HG03442 (cell line): Measurements from ENCODE around the gene TERC.
"Not testable (repeated sequence)": the region's sequence is repeated elsewhere in the genome, so short reads cannot be mapped to it uniquely, and the experiment has no call there.

Experiments used
- ATAC-seq: cut with Tn5 transposase; IDR thresholded peaks from one replicate; pipeline ENCODE4 v1.9.1; 2021; ENCODE audit warnings: mild to moderate bottlenecking, moderate library complexity; ENCODE audit not compliant: unreplicated experiment

TERC gene

DNA sequence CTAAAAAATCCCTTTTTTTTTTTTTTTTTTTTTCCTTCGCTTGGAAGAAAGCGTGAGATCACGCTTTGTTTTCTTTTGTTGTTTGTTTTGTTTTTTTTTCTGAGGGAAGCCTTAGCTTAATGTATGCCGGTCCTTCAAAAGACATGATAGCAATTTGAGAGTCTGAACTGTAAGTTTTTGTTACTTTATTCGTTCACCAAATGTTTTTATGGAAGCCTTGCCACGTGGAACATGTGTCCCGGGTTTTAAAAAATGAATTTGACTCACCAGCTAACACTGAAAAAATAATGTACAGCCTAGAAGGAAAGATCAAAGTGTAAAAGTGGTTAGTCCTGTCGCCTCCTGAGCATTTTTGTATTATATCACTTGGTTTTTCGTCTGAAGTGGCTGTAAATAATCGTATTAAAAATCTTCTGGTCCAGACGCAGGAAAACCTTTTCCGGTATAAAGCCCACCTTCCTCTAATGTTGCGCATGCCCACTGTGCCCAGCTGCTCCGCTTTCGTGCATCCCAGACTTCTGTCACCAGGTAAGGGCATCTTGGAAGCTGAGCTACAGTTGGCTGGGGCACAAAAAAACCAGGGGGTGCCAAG, 7.5 kb upstream of the TERC start:
- peak; percentile 9 for ATAC-seq

DNA sequence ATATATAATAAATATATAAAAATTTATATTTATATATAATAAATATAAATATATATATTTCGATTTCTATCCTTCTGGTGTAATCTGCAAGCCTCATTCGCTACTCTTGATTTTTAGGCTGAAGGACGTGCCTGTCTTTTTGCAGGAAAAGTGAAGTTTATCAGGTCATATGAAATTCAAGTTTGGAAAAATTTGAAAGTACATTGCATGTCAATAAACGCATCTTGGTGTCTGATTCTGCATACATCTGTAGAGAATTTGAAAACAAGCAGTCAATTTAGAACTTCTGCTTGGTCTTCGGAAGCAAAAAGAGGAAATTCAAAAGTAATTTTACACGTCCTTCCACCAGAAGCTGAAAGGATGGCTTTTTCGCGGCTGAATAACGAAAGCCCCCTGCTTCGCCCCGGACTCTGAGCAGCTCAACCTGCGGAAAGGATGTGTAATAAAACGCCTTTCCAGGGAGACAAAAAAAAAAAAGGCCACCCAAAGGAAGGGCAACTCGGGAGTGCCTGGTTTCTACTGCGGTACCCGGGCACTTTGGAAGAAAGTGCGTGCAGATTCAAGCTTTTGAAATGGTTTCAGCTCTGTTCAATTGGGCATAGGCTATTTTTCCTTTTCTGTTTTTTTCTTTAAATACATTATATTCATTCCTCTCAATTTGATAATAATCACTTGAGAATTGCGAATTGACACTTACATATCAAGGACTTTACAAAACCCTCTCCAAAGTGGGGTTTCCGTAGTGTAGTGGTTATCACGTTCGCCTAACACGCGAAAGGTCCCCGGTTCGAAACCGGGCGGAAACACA, 6.8 kb upstream of the TERC start:
- no peak for ATAC-seq

DNA sequence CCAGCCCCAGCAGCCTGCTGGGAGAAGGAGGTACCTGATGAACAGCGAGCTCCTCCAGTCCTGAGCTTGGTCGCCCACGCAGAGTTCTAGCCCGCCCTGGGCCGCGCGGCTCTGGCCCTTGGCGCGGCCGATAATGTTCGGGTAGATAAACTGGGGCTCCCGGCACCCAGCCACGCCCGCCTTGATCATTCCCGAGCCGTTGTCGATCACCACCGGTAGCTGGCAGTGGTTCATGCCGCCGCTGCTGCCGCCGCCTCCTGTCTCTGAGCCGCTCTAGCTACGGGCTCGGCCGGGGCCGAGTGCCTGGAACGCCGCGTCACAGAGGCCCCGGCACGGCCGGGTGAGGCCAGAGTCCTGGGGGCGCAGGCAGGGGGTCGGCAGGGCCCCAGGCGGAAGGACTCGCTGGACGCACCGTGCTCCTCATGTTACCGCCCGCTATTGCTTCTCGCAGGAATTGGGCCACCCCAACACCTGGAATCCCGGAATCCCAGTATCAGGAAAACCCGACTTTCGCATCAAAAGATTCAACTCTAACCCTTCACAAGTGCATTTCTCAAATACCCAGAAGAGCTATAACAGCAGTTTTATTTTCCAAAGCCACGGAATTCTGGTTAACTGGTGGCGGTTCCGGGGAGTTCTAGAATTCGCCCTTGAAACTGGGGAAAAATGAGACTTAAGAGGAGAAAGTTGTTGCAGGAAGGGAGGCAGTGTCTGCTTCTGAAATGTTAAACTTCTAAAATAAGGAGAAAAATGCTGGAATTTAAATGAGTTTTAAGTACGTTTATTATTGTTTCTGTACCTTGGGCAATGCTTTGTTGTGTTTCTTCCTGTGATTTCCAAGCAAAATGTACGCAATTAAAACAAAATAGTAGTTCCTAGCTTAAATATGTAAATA, 4.7 kb upstream of the TERC start, which contains the start of gene ACTRT3:
Gene ACTRT3 (minus strand): TSS at position 275 of the 895 bp plus-strand sequence. CDS start 41 bp downstream, at position 234.
- ATAC-seq = peak; percentile 28

DNA sequence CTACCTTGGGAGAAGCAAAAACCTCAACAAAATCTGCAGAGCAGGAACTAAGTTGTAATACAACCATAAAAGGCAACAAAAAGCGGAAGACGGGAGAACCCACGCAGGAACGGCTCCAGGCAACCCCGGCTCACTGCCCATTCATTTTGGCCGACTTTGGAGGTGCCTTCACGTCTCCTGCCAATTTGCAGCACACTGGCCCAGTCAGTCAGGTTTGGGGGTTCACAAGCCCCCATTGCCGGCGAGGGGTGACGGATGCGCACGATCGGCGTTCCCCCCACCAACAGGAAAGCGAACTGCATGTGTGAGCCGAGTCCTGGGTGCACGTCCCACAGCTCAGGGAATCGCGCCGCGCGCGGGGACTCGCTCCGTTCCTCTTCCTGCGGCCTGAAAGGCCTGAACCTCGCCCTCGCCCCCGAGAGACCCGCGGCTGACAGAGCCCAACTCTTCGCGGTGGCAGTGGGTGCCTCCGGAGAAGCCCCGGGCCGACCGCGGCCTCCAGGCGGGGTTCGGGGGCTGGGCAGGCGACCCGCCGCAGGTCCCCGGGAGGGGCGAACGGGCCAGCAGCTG, 463 bp downstream of the TERC start:
- ATAC-seq = peak; percentile 36

DNA sequence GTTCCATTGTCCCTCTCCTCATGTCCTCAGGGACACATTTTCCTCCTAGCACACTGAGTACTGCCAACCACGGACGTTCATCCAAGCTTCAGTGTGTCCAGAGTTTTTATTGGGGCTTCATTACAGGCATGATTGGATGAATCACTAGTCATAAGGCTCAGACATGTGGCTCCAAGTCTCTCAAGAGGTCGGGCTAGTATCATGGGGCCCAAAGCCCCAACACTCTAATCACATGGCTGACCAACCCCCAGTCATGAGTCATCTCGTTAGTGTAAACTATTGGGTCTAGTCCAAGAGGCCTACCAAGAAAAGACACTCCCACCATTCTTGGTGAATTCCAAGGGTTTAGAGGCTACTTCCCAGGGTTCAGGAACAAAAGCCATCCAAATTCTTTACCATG, 4.4 kb downstream of the TERC start:
- no peak for ATAC-seq

DNA sequence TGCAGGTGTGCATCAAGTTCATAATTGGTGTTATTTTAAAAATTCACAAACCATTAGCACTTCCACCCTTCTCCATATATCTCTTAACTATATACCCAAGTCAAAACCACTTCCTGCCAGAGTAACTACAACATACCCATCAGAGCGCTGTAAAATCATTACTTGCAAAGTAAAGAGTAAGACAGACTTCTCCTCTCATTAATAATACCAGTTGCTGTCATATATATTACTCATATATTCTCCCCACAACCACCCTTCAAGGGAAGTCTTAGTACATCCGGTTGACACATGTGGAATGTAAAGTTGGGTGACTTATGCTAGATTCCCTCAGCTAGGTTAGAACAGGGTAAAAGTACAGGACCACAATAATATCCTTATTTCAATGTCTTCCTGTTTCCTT, 5.6 kb downstream of the TERC start:
- ATAC-seq = peak; percentile 55

DNA sequence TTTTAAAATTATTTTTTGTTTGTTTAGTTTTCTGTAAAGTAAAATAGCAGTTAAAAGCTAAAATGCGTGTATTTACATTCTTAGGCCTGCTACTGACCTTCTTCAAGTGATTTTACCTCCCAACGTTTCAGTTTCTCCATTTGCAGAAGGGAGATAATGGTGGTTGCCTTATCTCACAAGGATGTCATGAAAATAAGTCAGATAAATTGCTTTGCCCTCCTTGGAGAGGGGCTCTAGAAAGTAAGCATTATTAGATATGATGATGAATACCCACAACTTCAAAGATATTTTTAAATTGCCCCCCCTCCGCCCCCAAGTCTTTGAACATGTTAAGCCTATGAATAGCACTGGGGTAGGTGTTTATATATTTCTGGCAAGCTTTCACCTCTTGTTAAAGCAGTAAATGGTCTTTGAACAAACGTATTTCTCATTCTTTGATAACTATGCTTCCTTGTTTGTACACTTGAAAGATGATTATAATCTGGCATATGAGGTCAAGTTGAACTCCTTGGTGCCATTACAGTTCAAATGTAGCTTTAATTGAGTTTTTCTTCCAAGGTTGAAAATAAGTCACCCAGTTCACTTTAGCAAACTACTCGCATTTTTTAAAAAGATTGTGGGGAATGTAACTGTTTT, 6.4 kb downstream of the TERC start:
- ATAC-seq = no peak

DNA sequence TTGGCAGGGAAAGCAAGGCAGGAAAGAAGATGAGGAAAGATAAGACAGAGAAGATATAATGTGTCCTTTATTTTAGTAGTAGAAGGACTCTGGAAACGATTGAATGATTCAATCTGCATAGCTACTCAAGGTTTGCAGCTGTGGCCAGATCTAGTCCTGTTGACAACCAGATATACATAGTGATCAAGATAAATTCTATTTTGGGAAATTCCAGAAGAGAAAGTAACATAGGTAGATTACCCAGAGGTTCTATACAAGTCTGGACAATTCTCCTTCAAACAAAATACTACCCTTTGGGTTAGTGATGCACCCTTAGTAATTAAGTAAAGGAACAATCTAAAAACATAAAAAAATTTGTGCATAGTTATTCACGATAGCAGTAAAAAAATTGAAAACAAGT, 9.4 kb downstream of the TERC start:
- no peak for ATAC-seq

DNA sequence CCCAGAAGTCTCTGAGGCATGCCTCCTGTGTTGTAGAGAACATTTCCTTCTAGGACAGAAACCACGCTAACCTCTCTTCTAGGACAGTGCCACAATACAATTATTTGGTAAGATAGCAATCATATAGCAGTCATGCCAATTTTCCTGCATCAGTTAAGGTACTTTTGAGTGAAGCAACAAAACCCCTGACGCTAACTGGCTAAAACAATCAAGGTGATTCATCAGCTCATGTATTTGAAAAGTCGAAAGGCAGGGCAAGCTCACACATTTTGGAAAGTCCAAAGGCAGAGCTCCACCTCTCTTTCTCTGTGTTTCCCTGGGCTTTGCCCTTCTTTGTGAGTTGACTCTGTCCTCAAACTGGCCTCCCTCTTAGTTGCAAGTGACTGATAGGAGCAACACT, 10.1 kb downstream of the TERC start:
- no peak for ATAC-seq

DNA sequence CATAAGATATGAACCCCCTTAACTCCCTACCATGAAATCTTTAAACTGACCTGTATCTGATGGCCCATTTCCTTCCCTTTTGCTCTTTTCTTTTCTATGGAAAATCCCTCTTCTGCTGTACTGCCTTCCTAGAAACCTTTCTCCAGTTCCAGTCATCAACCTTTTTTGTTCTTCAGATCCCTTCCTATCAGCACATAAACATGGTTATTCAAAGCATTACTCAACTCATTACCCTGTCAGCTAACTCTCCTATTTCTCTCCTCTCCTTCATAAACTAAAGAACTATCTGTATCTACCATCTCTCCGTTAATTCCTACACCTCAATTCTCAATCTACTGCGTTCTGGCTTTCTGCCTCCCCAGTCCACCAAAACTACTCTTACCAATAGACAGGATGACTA, 13.0 kb downstream of the TERC start:
- no peak for ATAC-seq

DNA sequence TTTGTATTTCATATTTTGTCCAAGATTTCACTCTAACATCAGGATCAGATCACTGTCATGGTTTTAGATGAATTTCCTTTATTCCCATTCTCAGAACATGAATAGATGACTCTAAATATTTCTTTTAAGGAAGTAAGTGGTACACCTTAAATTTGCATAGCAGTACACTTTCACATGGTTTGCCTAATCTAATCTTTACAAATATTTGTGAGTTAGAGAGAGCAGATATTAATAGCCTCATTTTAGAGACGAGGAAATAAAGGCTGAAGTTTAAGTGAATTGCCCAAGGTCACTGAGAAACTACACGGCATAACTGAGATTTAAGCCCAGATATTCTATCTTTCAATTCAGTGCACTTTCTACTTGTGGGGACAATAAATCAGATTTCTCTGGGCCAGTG, 14.2 kb downstream of the TERC start:
- ATAC-seq = no peak

DNA sequence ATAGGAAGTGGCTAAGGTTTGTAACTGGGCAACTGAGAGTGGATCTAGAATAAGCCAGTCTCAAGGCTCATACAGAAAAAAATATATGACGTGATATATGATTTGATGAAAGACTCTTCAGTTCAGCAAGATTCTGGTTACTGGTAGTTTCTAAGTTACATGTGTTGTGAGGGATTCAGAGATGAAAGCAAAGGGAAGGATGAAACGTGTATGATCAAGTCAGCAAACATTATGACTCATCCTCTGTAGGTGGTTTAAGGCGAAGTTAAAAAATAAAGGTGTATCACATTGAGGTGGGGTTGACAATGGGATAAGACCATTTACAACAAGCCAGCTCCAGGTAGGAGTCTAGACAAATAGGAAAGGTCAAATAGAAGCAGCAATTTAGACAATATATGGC, 16.2 kb downstream of the TERC start:
- ATAC-seq = peak; percentile 56

DNA sequence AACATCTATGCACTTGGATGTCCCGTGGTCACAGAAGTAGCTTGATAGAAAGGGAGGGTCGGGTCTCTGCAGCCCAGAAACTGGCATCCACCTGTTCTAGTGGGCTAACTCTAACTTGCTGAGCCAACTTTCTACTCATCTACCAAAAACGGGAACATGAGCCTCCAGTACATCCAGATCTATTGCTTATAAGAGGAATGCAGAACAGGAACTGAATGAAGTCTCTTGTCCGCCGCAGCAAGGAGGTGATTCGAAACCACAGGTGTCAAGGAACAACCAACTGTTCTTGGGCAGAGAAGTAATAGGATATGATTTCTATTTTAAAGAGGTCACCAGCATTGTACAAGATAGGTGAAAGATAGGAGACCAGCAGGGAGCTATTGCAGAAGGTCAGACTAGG, 17.9 kb downstream of the TERC start:
- no peak for ATAC-seq

DNA sequence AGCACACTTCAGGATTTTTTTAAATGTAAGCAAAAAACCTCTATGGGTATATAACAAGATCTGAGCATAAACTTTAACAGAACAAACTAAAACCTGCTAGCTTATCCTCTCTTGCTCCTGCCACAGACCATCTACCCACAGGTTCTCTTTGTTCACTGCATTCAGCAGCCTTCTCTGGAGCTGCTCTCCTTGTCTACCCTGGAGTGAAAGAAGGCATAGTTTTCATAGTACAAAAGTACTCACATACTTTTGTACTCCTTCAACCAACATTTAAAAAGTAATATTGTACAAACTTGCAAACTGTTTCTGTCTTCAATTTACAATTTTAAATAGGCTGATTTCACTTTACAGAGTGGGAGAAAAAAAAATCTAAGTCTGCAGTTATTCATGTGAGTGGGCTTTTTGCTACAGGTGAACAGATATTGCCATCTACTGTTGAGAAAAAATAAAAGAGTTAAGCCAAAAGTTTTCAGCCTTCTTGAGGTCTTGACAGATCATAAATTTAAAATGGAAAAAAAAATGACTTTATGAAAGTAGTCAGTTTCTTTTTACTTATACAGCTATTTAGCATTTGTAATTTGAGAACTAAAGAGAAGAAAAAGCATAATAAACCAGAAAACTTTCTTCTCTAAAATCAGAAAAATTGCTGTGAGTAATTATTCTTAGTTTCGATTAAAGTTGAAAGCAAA, 20.4 kb downstream of the TERC start:
- ATAC-seq = no peak

DNA sequence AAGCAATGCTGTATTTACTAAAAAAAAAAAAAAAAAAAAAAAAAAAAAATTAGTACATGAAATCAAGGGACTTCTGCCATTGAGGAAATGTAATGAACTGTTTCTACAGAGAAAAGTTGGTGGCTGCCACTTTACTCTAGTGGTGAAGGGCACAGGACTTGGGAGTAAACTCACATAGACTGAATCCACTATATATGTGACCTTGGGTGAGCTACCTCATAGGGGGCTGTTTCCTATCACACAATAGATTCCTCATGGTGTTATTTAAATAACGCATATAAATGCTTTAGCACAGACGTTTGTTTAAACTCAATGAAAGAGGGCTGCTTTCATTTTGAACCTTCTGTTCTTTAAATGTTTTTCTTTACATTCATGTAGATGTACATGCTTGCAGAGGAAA, 25.8 kb downstream of the TERC start:
- ATAC-seq = no peak

DNA sequence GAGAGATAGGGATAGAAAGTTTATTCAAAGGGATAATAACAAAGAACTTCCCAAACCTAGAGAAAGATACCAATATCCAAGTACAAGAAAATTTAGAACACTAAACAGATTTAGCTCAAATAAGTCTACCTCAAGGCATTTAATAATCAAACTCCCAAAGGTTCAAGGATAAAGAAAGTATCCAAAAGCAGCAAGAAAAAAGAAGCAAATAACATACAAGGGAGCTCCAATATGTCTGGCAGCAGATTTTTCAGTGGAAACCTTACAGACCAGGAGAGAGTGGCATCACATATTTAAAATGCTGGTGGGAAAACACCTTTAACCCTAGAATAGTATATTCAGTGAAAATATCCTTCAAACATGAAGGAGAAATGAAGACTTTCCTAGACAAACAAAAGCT, 33.0 kb downstream of the TERC start:
- not testable (repeated sequence) for ATAC-seq

DNA sequence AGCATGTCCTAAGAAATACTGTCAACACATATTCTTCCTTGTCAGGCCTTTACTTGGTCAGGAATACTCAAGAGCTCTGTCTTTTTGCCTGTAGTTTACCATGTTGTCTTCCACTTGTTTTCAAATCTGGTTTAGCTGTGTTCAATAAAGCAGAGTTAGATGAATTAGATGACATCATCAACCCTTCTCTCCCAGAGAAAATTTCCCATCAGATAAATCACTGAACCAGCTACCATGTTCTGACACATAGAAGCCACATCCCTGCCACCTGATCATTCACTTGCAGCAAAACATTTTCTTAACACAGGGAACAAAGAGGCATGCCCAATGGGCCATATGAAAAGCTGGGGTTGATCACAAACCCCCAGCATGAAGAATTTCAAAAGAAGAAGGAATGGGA, 42.1 kb downstream of the TERC start:
- ATAC-seq = no peak

DNA sequence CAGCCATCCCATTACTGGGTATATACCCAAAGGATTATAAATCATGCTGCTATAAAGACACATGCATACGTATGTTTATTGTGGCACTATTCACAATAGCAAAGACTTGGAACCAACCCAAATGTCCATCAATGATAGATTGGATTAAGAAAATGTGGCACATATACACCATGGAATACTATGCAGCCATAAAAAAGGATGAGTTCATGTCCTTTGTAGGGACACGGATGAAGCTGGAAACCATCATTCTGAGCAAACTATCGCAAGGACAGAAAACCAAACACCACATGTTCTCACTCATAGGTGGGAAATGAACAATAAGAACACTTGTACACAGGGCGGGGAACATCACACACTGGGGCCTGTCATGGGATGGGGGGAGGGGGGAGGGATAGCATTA, 46.4 kb downstream of the TERC start:
- ATAC-seq = not testable (repeated sequence)
